Stimulated activated naive CD4-positive, alpha-beta T cell treated with Interleukin-2 at 50 U/mL for 16 hours (primary cell): ENCODE results near the gene NOX5.

Source experiments
- DNase-seq: peaks from one replicate; lab custom pipeline; 2025; lab: John Stamatoyannopoulos, UW

NOX5 gene

DNA sequence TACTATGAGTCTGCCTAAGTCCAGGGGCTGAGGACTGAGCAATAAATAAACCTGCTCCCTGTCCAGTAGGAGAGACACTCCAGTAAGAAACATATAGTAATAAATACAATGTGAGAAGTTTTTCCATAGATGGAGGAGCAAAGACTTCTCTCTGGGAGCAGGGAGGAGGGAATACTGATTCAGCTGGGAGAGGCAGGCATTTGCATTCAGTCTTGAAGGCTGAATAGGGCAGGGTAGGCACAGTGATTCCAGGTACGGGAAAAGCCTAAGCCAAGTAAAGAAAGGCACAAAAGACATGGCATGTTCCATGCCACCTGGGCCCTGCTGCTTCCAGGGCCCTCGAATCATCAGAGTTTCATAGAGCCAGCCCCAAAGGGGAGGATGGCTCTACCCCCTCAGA lies 86.3 kb downstream of the NOX5 start:
- DNase-seq = no peak

DNA sequence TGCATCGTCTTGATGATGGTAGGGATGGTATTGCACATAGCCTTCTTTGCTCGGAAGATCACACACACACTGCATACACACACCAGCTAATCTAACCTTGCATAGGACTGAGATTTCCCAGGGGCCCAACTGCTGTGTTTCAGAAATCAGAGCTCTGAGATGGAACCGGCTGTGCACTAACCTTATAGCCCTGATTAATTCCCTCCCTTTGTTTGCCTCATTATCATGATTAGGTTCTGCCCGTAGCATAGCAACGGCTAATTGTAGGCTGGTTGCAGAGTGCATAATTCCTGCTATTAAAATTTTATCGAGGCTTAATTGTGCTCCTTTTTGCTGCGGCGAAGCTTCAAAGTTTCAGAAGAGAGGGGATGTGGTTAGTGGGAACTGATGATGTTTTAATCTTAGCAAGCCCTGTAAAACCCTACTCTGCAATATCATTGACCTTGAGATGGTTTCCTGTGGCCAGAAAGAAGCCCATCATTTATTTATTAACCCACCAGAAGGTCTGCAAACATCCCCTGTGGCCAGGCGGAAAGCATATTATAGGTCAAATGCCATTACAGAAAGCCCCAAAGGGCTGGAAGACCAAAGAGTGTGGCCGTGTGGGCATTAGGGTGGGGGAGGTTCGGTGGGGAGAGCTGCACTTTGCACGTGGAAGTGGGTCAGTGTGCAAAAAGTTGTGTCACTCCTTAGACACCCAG lies 89.7 kb downstream of the NOX5 start:
- DNase-seq = no peak

GRCh38 chr15:69105451-69105985 lies 91.0 kb downstream of the NOX5 start:
- DNase-seq = no peak

- no peak for DNase-seq
Measured at GRCh38 chr15:69107025-69107620, 92.6 kb downstream of the NOX5 start.
